ENCODE results near the gene SCAMP1.

DNA sequence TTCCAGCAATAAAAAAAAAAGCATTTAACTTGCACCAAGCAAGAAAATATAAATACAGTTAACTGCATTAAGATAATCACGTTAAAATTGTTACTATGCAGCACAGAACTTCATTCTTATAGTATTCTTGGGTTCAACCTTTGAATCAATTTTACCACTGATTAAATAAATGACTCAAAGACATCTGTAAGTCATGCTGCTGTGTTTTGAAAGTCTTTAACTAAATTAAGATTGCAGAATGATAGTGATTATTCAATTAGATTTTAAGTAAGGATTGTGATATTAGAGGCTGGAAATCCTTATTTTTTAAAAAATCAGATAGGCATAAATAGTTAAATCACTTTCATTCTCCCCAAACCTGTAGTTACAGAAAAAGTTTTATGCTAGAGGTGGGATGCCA is 116.4 kb downstream of the SCAMP1 start:
- no peak for TF ChIP-seq POLR2A (IDR thresholded peaks at IDR 0.05)
- TF ChIP-seq, protein P1, sequence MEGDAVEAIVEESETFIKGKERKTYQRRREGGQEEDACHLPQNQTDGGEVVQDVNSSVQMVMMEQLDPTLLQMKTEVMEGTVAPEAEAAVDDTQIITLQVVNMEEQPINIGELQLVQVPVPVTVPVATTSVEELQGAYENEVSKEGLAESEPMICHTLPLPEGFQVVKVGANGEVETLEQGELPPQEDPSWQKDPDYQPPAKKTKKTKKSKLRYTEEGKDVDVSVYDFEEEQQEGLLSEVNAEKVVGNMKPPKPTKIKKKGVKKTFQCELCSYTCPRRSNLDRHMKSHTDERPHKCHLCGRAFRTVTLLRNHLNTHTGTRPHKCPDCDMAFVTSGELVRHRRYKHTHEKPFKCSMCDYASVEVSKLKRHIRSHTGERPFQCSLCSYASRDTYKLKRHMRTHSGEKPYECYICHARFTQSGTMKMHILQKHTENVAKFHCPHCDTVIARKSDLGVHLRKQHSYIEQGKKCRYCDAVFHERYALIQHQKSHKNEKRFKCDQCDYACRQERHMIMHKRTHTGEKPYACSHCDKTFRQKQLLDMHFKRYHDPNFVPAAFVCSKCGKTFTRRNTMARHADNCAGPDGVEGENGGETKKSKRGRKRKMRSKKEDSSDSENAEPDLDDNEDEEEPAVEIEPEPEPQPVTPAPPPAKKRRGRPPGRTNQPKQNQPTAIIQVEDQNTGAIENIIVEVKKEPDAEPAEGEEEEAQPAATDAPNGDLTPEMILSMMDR (IDR thresholded peaks at IDR 0.05 in 8 of 11, conservative IDR thresholded peaks at IDR 0.05 in 3 of 11) = no peak
- no peak for TF ChIP-seq POLR2AphosphoS5 (IDR thresholded peaks at IDR 0.05)

Data from spleen (tissue), 7 donors.